ENCODE measurements around the gene IL22RA1.
A peak's percentile ranks its signal among the peaks of the same experiment; 100 is the strongest.

DNA sequence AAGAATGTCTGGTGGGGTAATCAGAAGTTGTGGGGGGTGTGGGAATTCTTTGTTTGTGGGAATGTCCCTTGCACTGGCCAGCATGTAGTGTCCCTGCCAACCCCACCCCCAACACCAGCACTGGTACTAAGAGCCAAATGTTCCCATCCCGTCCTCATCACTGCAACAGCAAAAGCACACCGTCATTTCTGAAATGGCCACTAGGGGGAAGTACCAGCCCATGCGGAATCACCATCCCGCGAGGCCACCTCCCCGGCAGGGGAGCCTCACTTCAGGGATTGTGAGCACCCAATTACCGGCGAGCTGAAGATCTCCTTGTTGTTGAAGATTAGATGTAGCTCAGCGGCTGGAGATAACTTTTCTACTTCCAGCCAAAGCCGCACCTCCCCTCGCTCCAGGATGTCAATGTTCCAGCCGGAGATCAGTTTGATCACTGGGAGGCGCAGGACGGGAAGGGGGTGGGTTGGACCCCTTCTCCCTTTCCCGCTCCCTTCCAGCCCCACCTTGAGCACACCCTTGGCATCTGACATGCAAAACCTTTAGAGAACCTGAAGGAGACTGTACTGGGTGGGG is 72.0 kb downstream of the IL22RA1 start:
- TF ChIP-seq, protein P1, sequence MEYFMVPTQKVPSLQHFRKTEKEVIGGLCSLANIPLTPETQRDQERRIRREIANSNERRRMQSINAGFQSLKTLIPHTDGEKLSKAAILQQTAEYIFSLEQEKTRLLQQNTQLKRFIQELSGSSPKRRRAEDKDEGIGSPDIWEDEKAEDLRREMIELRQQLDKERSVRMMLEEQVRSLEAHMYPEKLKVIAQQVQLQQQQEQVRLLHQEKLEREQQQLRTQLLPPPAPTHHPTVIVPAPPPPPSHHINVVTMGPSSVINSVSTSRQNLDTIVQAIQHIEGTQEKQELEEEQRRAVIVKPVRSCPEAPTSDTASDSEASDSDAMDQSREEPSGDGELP (CRISPR knock-in tag; IDR thresholded peaks at IDR 0.05; ENCODE audit: borderline replicate concordance): peak; percentile 42; the same call in 1 of the 2 replicates
- 0 out of 2 replicates have a peak, but pooled peaks have one; percentile 32 for TF ChIP-seq MAFK (IDR thresholded peaks at IDR 0.05; ENCODE audit: low read length)
- TF ChIP-seq ZBTB8A (IDR thresholded peaks at IDR 0.05; ENCODE audit: partially characterized antibody): no peak
- TF ChIP-seq CTCF (IDR thresholded peaks at IDR 0.05 in 2 of 3, conservative IDR thresholded peaks at IDR 0.05 in 1 of 3; ENCODE audit: insufficient read depth in 2 of 3, low read depth in 1 of 3, low read length in 3 of 3): peak; percentile 97 to 98 (median 97)

All from K562 (cell line).